HG03135 (cell line): ENCODE data around the gene KRTAP4-8.
"Not testable (repeated sequence)": the region's sequence is repeated elsewhere in the genome, so short reads cannot be mapped to it uniquely, and the experiment has no call there.

ENCODE experiments used
- ATAC-seq: cut with Tn5 transposase; IDR thresholded peaks from one replicate; pipeline ENCODE4 v1.9.1; 2021; ENCODE audit warnings: mild to moderate bottlenecking, moderate library complexity; ENCODE audit not compliant: unreplicated experiment

The KRTAP4-8 gene

DNA sequence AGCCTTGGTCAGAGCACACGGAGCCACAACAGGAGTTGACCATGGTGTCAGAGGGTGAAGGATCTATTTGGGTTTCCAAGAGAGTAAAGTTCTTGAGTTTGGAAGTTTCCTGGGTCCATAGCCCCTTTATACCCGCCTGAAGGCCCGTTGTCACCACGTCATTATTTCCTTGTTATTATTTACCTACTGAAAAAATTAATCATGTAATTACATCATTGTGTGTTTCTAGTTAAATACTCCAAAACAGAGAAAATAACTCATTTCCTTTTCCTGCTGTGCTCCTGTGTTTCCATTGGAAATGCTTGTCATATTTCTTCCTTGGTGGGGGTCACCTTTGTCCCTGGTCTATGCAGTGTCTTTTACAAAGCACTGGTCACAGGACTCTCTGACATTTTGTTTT, at the start of gene KRTAP4-8:
TSS of gene KRTAP4-8 (minus strand) at position 101 of the 400 bp plus-strand sequence. CDS start at position 43, 58 bp downstream.
- ATAC-seq, result no peak

DNA sequence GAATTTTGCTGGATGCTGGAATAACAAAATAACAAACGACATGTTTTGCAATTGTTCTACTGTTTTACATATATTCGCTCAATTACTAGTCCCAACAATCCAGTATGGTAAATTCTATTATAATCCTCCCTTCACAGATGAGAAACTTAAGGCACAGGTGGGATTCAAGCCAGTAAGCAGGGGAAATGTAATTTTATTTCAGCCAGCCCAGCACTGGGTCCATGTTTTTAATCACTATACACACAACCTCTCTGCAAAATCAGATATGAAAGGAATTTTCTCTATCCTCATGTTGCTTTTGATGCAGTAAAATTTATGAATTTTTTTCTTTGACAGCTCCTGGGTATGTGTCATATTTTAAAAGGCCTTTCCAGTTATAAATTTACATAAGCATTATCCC, 47.3 kb upstream of the KRTAP4-8 start:
- no peak for ATAC-seq

DNA sequence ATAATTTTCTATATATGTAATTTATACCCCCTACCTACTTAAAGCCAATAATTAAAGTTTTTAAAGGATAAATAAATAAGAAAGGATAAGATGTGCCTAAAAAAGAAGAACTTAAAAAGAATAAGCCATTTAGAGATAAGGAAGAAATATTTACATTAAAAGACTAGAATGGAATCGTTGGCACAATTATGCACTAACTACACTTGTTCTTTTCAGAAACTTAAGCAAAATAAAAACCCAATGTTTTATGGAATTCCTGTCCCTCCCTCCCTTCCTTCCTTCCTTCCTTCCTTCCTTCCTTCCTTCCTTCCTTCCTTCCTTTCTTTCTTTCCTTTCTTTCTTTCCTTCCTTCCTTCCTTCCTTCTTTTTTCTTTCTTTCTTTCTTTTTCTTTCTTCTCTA, 46.9 kb upstream of the KRTAP4-8 start:
- ATAC-seq, result no peak

DNA sequence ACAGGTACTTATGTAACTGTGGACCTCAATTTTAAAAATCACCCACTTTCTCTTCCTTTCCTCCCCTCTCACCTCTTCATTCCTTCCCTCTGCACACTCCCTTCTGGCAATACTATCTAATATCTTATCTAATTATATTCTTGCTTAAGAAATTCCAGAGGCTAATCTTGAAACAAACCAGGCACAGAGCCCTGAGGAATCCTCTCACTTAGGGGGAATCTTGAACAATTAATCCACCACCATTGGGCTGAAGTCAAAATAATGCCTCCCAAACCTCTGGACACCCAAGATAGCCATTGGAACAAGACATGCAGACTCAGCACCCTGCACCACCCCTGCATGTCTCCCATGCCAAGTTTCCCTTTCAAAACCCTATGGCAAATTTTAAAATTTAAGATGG, 43.4 kb upstream of the KRTAP4-8 start:
- ATAC-seq, result no peak

DNA sequence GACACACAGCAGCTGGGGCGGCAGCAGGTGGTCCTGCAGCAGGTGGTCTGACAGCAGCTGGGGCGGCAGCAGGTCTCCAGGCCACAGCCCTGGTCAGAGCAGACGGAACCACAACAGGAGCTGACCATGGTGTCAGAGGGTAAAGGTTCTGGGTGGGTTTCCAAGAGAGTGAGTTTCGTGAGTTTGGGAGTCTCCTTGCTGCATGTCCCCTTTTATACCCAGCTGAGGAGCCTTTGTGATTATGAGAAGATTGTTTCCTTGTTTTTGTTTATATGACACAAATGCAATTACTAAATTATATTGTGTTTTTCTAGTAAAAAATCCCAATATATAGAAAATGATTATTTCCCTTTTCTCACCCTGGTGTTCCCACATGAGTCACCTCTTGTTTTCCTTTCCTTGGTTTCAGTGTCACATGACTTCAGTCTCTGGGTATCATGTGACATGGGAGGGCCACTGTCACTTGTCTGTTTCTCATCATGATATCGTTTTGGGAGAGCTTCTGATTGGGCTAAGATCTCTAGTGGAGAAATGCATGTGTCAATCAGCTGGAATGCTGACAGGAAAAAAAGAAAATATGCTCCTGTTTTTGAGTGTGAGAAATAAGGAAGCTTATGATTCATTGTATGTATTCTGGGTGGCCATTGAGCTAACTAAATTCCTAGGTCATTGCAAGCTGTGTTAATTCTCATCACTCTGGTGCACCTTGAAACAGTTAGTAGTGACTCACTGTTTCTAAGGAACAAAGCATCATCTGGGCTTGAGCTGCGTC, 42.6 kb upstream of the KRTAP4-8 start, which contains the start of gene KRTAP4-6:
TSS of gene KRTAP4-6 (minus strand) at position 185 of the 772 bp plus-strand sequence. CDS start at position 128, 57 bp downstream.
- no peak for ATAC-seq

DNA sequence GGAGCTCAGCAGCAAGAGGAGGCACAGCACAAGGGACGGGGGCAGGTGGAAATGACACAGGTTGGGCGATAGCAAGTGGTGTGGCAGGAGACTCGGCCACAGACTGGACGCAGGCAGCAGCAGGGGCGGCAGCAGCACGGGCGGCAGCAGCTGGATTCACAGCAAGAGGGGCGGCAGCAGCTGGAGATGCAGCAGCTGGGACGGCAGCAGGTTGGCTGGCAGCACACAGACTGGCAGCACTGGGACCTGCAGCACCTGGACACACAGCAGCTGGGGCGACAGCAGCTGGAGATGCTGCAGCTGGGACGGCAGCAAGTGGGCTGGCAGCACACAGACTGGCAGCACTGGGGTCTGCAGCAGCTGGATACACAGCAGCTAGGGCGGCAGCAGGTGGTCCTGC, 41.9 kb upstream of the KRTAP4-8 start:
- not testable (repeated sequence) for ATAC-seq

DNA sequence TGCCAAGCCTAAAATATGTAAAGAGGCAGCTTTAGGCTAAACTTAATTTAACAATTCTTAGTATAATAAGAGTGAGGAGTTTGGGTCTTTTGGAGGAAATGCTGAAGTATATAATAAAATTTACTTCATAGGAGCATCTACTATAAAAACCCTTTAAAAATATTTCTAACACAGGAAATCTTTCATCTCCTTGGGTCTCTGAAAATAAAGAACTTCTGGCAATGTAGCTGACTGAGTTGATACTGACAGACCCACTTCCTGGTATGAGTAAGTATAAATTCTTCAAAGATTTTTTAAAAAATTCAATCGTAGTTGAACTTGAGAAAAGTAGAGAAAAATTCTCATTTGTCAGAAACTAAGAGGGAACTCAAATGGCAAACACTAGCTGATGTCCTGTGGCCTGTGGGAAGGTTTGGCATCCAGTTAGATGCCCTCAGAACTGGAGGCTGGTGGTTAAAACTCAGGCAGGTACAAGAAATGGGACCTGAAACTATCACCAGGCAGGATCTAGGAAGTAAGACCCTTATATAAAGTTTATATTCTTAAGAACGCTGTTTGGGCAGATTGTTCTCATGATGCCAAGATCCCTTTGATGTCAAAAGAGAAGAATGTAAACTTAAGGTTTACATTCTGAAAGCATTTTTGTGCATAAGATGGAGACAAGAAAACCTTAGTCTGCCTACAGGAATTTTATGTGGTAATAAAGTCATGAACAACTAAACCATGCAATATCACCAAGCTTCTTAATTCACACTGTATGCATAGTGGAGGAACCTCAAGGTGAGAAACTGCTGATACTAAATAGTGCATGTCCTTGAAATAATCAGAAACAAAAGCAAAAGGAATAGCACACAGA, 36.2 kb upstream of the KRTAP4-8 start:
- ATAC-seq, result no peak

DNA sequence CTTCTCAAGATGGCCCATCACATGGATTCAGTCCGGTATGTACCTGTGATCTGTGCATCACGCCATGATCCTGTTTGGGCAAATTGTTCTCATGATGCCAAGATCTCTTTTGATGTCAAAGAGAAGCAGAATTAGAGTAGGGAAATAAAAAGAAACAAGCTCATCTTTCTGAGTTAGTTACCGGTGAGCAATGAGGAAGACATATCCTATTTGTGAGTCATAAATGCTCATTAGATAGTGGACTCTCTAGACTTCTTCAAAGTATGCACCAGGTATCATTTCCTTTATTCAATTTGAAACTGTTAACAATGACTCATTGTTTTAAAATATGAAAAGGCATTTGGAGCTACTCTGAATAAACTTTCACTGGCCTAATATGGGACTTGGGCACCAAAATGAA, 34.0 kb upstream of the KRTAP4-8 start:
- ATAC-seq, result no peak

DNA sequence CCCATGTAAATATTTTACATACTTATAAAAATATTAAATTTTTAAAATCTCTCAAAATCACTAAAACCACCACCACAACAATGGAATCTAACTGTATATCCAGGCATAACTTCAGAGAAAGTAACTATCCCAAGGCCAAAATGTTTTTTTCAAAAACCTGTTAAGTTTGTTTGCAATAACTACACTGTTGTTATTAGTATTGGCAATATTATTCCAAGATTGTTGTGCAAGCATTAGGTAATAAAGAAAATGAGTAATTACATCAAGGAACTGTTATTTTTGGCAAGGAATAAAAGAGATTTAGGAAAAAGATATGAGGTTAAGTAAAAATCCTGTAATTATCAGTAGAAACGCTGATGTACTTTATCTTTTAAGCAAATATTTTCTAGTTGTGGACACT, 29.4 kb upstream of the KRTAP4-8 start:
- ATAC-seq, result no peak

DNA sequence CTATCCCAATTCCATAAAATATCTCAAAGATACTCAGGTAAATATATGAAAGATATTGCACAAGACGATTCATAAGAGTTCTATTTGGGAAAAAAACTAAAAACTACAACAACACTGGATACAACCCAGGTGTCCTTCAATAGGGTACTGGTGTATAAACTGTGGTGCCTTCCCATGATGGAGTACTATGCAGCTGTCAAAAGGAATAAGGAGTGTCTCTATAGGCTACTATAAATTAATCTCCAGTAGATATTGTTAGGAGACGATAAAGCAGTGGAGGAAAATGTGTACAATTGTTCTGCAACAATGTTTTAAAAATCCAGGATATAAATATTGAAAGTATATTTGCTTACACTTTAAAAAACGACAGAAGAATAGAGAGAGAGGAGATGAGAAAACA, 28.5 kb upstream of the KRTAP4-8 start:
- no peak for ATAC-seq

DNA sequence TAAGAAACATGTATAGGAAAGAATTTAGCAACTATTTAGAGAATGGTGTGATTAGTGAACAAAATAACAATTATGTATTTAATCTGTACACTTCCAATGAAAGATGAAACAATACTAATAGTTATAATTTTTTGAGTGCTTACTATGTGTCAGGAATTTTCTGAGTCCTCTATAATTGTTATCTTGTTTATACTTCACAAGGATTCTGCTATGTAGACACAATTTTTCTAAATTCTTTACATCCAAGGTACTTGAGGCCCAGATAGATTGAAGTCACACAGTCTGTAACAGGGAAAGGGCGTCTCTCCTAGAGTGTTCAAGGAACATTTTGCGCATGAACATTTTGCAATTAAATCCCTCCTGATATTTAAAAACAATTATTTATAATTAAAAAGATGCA, 27.1 kb upstream of the KRTAP4-8 start:
- no peak for ATAC-seq

DNA sequence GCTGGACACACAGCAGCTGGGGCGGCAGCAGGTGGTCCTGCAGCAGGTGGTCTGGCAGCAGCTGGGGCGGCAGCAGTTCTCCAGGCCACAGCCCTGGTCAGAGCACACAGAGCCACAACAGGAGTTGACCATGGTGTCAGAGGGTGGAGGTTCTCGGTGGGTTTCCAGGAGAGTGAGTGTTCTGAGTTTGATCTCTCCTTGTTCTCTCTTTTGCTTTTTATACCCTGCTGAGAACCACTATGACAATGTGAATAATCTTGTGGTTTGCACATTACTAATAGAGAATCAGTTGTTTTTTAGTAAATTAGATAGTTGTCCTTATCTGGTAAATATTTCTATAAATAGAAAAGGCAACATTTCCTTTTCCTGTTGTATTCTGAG, 26.0 kb upstream of the KRTAP4-8 start, which contains the start of gene KRTAP4-12:
TSS of gene KRTAP4-12 (minus strand) at position 192 of the 381 bp plus-strand sequence. CDS start at position 132, 60 bp downstream.
- ATAC-seq, result not testable (repeated sequence)

DNA sequence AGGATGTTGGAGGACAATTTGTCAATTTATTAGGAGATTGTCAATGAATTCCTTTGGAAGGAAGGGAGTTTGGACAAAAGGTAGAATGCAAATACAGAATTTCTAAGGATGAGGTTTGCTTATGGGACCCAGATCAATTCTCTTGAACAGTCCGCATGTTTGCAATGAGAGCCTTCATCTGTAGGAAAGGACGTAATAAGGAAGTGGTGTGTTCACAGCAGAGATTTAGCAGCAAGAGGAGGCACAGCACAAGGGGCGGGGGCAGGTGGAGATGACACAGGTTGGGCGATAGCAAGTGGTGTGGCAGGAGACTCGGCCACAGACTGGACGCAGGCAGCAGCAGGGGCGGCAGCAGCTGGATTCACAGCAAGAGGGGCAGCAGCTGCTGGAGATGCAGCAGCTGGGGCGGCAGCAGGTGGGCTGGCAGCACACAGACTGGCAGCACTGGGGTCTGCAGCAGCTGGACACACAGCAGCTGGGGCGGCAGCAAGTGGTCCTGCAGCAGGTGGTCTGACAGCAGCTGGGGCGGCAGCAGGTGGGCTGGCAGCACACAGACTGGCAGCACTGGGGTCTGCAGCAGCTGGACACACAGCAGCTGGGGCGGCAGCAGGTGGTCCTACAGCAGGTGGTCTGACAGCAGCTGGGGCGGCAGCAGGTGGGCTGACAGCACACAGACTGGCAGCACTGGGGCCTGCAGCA, 25.5 kb upstream of the KRTAP4-8 start:
- not testable (repeated sequence) for ATAC-seq

DNA sequence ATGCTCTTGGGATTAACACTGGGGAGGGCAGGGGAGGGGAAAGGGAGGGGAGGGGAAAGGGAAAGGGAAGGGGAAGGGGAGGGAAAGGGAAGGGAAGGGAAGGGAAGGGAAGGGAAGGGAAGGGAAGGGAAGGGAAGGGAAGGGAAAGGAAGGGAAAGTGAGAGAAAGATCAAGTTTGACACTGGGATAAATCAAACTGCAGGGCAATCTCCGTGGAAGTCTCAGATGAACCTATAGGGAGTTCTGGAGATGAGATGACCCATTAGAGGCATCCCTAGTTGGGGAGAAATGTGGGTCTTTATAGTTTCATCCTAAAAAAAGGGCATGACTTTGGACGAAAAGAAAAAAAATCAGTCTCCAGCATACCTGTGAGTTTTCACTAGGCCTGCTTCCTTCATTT, 23.8 kb upstream of the KRTAP4-8 start:
- ATAC-seq, result no peak

DNA sequence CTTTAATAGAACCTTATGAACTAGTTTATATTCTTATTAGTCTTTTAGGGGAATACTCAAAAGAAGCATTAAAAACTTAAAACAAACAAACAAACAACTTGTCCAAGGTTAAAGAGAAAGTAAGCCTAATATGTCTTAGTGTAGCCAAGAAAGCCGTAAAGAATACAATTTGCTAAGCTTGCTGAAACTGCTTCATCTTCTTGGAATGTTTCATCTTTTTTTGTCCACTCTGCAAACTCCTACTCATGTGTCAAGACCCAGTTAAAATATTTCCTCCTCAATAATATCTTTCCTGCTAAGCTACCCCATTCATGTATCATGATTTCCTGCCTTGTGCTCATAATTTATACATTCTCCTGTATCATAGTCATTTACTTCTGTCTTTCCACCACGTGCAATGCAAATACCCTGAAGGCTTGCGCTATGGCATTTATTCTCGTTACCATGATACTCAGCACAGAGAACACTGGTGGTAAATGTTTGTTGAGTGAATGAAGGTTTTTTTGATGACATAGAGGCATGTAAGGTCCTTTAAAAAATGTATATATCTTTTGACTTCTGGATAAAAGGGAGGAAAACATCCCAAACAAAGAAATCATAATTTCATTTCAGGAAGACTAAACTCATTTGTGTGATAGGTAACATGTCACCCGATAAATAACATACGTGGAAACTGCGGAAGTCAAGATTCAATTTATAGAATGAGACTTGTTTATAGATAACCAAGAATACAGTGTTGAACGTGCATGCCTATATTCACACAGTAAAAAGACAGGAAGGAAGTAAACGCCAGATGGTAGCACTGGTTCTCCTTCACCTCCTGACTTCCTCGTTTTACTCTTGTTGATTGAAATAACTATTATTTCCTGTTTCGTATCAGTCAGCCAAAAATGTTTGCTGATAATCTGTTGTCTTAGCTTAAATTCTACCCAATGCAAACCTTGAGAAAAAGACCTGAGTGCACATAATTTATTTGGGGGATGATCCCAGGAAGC, 22.1 kb upstream of the KRTAP4-8 start:
- ATAC-seq, result not testable (repeated sequence)

DNA sequence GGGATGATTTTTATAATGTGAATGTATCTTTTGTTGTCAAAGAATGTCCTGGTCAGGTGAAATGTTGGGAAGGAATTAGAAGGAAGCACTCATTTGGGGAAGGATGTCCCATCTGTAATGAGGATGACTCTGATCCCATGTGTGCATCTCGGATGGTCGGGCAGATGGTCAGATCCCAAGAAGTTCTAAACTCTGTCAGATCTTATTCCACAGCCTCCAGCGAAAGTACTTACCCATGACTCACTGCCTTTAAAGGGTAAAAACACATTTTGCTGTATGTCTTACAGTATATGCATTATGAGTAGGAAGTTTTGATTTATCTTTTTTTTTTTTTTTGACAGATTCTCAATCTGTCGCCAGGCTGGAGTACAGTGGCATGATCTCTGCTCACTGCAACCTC, 20.8 kb upstream of the KRTAP4-8 start:
- ATAC-seq, result no peak

DNA sequence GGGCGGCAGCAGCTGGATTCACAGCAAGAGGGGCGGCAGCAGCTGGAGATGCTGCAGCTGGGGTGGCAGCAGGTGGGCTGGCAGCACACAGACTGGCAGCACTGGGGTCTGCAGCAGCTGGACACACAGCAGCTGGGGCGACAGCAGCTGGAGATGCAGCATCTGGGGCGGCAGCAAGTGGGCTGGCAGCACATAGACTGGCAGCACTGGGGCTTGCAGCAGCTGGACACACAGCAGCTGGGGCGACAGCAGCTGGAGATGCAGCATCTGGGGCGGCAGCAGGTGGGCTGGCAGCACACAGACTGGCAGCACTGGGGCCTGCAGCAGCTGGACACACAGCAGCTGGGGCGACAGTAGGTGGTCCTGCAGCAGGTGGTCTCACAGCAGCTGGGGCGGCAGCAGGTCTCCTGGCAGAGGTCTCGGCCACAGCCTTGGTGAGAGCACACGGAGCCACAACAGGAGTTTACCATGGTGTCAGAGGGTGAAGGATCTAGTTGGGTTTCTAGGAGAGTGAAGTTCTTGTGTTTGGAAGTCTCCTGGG, 20.0 kb upstream of the KRTAP4-8 start, which contains the start of gene KRTAP4-11:
TSS of gene KRTAP4-11 (minus strand) at position 528 of the 541 bp plus-strand sequence. CDS start at position 470, 58 bp downstream.
- ATAC-seq, result not testable (repeated sequence)

DNA sequence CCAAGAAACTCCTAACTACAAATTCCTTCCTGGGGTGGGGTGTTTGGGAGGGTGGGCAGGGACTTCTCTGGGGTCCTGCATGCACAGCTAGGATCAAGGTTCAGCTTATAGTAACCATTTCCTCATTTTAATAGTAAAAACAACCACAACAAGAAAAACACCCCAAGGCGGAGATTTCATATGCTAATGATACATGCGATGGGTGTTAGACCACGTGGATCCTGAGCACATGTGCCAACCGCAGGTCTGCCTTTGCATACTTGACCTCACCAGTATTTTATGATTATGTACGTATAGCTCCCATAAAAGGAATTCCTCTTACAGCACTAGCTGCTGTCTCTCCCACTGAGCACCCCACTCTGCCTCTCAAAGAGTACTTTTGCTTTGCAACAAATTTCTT, 18.4 kb upstream of the KRTAP4-8 start:
- ATAC-seq, result no peak

DNA sequence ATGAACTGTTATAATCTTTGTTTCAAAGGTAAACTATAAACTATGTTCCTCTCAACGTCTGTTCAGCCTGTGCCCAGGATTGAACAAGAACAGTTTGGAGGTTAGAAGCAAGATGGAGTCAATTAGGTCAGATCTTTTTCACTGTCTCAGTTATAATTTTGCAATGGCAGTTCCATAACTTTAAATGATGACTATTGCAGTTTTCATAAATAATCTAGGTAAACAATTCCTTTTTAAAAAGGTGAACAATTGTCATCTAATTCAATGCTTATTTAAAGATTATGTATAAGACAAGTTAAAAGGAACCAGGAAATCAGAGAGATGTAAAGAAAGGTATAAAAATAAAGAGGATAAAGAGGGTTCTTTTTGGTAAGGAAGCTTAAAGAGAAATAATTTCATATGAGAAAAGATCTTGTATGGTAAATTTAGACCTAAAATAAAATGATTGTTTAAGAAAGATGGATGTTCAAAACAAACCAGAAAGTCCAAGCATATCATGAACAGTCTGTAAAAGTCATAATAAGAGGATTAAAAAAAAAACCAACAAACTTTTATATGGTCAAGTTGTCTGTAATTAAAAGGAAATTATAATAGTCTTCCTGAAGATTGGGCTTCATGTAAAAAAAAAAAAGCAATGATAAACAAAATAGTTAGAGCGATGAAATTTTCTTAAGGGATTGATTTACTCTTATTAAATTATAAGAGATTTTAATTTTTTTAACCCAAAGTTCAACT, 13.4 kb upstream of the KRTAP4-8 start:
- no peak for ATAC-seq
